Stimulated activated naive CD8-positive, alpha-beta T cell treated with anti-CD3 and anti-CD28 coated beads, Interleukin-15, Interleukin-2, amounts not matched to agents 100 U/mL and 50 U/mL, for 24 hours (primary cell): ENCODE results near the gene GPC3.

Source experiments
- ATAC-seq: fragments of 150-1000 bp; cut with Tn5 transposase; one replicate; pipeline ENCODE4 v1.10.0; 2021
- DNase-seq: peaks from one replicate; pipeline ENCODE4 v3.0.0; 2021

GPC3 gene

DNA sequence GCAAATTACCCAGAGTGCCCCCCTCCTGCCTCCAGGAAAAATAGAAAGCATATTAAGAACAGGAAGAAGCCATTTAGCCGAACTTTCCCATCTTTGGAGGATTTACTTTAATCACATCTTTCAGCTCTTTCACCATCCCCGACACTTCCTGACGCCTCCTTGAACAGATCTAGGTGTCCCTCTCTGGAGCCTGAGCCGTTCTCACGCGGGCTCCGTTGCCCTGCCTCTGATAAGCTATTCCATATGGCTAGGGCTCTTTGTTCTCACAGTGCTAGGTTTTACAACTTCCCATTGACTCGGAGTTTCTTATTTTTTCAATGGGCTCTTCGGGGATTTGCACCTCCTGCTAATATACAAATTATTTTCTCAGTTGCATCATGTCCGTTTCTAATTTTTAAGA is 488.0 kb downstream of the GPC3 start:
- ATAC-seq (no peak), DNase-seq (no peak)

DNA sequence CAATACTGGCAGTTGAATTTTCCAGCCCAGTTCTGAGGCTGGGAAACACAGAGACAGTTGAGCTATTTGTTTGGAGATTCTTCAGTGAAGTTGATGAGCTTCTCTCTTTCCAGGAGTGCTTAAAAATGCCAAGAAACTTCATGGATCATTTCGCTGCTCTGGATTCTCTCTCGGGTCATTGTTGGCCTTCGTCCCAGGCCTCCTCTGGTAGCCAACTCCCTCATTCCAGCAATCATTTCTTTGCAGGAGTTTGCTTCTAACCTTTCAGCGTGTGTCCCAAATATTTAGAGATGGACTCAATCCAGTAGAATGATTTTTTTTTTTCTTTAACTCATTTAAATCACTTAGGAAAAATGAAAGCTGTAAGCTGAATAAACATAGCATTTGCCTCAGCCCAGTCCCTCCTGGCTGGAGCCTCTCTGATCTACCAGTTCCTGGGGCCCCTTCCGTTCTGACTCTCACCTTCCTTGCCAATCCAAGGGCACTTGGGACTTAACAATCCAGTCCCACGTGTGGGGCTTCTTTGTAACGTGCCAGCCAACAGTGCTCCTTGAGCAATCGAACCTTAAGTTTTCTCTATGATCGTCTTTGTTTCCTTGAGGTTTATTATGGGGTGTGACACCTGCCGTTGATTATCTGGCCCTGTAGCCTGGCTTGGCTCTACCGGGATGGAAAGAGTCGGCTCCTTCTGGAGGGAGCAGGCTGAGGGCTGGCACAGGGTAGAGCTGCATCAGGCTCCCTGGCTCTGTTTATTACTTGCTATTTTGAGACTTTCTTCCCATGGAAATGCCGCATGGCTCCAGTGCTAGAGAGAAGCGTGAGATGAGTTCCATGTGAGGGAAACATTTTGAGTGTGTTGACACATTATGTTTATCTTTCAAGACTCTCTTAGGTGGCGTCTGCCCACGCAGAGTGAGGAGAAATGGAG is 489.7 kb downstream of the GPC3 start:
- ATAC-seq: no peak
- no peak for DNase-seq

GRCh38 chrX:133493366-133493765 is 492.0 kb downstream of the GPC3 start:
- ATAC-seq: no peak

DNA sequence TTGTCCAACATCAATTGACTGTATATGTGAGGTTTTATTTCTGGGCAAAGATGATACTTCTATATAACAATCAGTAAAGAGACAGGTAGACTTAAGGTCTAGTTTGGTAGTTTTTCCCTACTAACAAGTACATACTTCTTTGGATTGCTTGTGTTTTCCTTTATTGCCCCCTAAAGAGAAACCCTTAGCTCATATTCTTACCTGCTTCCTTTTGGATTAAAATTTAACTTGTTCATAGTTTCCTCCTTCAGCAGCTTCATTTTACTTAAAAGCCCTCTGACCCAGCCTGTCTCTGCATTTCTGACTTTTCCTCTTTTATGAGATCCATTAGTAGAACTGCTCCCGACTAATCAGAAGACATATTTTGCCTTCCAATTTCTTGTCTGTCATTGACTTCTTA is 494.4 kb downstream of the GPC3 start:
- ATAC-seq (no peak), DNase-seq (no peak)

More at GRCh38 chrX:133493366-133493765, 492.0 kb downstream of the GPC3 start:
- DNase-seq: no peak
